H54 (cell line): Measurements from ENCODE around the gene CAPN11.

Experiments
- DNase-seq: peaks from one replicate; pipeline ENCODE4 v3.0.0; 2011; ENCODE audit warnings: low spot score, mixed read lengths; ENCODE audit not compliant: insufficient read length
- FAIRE-seq: peaks from 3 replicates; lab custom pipeline; 2011; peaks lifted over from hg19 to GRCh38; lab: Jason Lieb, UNC
- POLR2A ChIP-seq: IDR thresholded peaks from 2 replicates; pipeline ENCODE4 v1.6.1; 2011; ENCODE audit warnings: low read depth, mild to moderate bottlenecking, low read length

The CAPN11 gene

GRCh38 chr6:44207966-44208365, 49.3 kb downstream of the CAPN11 start:
- TF ChIP-seq POLR2A = no peak
- FAIRE-seq = no peak

GRCh38 chr6:44211284-44211683, 52.7 kb downstream of the CAPN11 start:
- FAIRE-seq (no peak), DNase-seq (no peak)
- TF ChIP-seq POLR2A = no peak

More at GRCh38 chr6:44207966-44208365, 49.3 kb downstream of the CAPN11 start:
- DNase-seq = no peak

DNA sequence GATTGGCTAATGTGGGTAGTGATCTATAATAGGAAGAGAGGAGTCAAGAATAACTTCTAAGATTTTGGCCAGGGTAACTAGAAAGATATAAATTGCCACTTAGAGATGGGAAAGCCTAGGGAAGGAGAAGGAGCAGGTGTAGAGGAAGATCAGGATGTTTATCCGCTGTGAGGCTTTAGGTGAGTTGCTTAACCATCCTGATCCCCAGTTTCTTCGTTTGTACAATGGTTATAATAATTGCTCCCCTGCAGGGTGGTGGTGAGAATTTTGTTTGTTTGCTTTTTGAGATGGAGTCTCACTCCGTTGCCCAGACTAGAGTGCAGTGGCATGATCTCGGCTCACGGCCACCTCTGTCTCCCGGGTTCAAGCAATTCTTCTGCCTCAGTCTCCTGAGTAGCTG, 55.7 kb downstream of the CAPN11 start:
- no peak for DNase-seq
- no peak for FAIRE-seq
- TF ChIP-seq POLR2A = no peak

DNA sequence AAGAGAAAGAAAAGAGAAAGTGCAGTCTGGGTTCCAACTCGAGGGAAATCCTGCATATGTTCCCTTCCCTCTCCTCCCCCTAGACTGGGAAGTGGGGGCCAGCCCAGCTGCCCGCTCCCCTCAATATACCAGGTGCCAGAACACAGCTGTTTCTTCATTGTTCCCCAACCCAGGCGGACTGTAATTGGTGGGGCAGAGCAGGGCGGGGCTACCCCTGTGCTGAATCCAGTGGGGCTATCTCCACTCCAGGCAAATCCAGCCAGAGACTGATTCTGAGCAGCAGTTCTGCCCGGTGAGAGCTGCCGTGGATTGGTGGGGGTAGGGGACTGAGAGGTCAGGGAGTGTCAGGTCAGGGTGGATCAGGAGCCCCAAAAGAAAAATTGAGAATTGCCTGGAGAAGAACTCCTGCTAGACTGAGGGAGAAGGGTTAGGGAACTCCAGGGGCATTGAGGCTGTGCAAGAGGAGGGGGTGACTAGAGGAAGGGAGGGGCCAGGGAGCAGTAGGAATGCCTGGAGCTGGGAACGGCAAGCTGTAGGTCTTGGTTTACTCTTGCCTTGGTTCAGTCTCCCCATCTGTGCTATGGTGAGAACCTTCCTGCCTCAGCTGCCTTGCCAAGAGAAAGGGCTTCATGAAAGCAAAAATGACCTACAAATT, 58.2 kb downstream of the CAPN11 start, which contains the start of gene MYMX:
MYMX (plus strand) TSS at position 250 of the 655 bp plus-strand sequence. CDS start 546 bp downstream, outside the sequence.
- no peak for FAIRE-seq
- no peak for DNase-seq

GRCh38 chr6:44217332-44218143, 58.9 kb downstream of the CAPN11 start:
- no peak for FAIRE-seq
- DNase-seq = peak; percentile 72
- 0 out of 2 replicates have a peak, but pooled peaks have one; percentile 20 for TF ChIP-seq POLR2A

More for the DNA sequence above, 58.2 kb downstream of the CAPN11 start, which contains the start of gene MYMX:
- no peak for TF ChIP-seq POLR2A

DNA sequence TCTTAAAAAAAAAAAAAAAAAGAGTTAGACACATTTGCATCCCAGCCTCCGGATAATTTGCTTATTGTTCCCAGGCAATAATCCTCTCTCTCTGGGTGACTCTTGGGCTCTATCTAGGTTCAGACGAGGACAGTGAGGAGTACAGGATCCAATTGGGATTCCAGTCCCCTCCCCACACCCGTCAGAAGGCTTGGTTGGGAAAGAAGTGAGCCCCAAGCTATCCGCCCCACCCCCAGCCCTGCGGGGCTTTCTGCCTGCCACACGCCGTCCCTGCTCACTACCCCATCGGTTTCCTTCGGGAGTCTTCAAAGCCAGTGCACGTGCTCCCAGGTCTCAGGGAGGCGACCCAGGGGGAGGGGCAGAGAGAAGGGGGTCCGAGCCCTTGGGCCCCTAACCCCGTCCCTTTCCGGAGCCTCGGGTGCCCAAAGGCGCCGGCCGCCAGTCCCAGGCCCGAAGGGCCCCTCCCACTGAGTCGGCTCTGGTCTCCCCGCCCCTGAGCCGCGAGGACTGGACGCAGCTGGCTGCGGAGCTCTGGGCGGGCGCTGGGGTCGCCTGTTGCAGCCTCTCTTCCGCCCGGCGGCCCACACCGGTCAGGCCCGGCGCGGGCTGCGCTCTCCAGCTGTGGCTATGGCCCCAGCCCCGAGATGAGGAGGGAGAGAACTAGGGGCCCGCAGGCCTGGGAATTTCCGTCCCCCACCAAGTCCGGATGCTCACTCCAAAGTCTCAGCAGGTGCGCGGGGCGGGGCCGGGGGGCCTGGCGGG, 60.6 kb downstream of the CAPN11 start:
- TF ChIP-seq POLR2A = no peak

GRCh38 chr6:44219815-44220784, 61.5 kb downstream of the CAPN11 start:
- no peak for TF ChIP-seq POLR2A
- DNase-seq (no peak), FAIRE-seq (no peak)

More for the DNA sequence above, 60.6 kb downstream of the CAPN11 start:
- no peak for FAIRE-seq
- peak; percentile 81 for DNase-seq

- DNase-seq (no peak), FAIRE-seq (no peak)
- TF ChIP-seq POLR2A = no peak
Measured at GRCh38 chr6:44220913-44221290, 62.3 kb downstream of the CAPN11 start.

DNA sequence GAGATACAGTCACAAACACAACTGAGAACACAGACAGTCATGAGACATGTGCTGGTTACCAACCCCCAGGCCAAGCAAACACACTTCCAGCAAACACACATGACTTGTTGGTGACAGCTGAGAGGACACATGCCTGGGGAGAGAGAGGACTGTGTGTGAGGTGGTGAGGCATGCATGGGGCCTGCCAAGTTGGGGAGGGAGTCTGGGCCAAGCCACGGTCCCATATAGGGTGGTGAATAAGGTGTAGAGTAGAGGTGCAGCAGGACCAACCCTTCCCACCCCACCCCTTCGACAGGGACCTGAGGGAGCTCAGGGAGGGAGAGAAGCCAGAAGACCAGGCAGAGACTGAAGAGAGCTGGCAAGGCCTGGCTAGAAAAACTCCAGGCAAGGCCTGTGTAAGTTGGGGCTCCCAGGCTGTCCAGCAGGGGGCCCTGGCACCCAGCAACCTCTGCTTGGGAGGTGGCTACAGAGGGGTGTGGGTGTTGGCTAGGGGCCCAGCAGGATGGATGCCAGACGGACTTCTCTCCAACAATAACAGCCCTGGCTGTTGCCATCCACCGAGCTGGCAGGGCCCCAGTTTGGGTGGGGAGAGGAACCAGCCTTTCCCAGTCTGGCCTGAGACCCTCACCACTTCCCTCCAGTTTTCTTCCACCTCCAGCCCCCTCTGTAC, 62.8 kb downstream of the CAPN11 start:
- no peak for TF ChIP-seq POLR2A
- peak; percentile 20 for FAIRE-seq
- peak; percentile 98 for DNase-seq

DNA sequence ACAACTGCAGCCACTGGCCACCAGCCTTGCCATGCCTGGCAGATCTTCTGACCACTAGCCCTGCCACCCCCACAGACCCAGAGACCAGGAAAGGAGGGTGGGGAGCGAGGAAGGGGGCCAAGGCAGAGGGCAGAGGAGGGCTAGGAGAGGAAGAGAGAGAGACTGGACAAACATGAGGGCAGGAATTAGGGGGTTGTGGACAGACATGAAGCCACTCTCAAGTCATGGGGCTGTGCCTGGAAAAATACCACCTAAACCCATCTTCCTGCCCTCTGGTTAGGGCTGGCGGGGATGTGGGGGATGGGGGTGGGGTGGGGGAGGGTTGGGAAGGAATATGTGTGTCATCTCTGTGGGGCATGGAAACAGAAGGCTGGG, 63.3 kb downstream of the CAPN11 start:
- FAIRE-seq (no peak), DNase-seq (no peak)
- no peak for TF ChIP-seq POLR2A

- TF ChIP-seq POLR2A = no peak
- FAIRE-seq (no peak), DNase-seq (peak; percentile 89)
Measured at GRCh38 chr6:44222486-44223318, 64.1 kb downstream of the CAPN11 start.
